CD8-positive, alpha-beta memory T cell (primary cell): ENCODE data around the gene NR2F6. TPM values are rescaled to one million over a fixed set of nuclear protein-coding genes. Genes with fewer than 3 reads are reported as not detected.

ENCODE experiments used
- CTCF ChIA-PET: fragments of 350-600 bp; sonication (Branson Sonifier 250); formaldehyde crosslinking; loops from one replicate; lab custom pipeline; 2021; ENCODE audit warnings: antibody characterized with exemption; lab: Charles Lee
- POLR2A ChIA-PET: fragments of 350-600 bp; sonication (Branson Sonifier 250); formaldehyde crosslinking; loops from one replicate; lab custom pipeline; 2021; ENCODE audit warnings: antibody characterized with exemption; lab: Charles Lee
- DNase-seq, 5 donors: peaks; one replicate each; pipeline versions ENCODE4 v3.0.0 to v3.0.0-alpha.2; 2020 to 2022; ENCODE audit warnings: mixed read lengths in 1 of 5
- H3K27ac ChIP-seq: one replicate; pipeline ENCODE4 v1.7.0; 2013; ENCODE audit warnings: low read depth, mild to moderate bottlenecking, low read length, moderate library complexity
- H3K27me3 ChIP-seq: 2 replicates; pipeline ENCODE4 v1.7.0; 2013; ENCODE audit warnings: low read length, mild to moderate bottlenecking; ENCODE audit not compliant: insufficient read depth, poor library complexity, severe bottlenecking
- H3K36me3 ChIP-seq: 2 replicates; pipeline ENCODE4 v1.7.0; 2013; ENCODE audit warnings: mild to moderate bottlenecking, low read length, moderate library complexity; ENCODE audit not compliant: insufficient read depth
- H3K4me1 ChIP-seq: 2 replicates; pipeline ENCODE4 v1.7.0; 2013; ENCODE audit warnings: mild to moderate bottlenecking, low read length, moderate library complexity; ENCODE audit not compliant: insufficient read depth
- H3K4me3 ChIP-seq: 2 replicates; pipeline ENCODE4 v1.7.0; 2013; ENCODE audit warnings: mild to moderate bottlenecking, low read length
- H3K9me3 ChIP-seq: 2 replicates; pipeline ENCODE4 v1.7.0; 2013; ENCODE audit warnings: mild to moderate bottlenecking, low read length
- H3K27ac Mint-ChIP-seq, 8 donors: one replicate each; pipeline ENCODE4 v1.8.0; 2020 to 2021; ENCODE audit warnings: mixed read lengths in 8 of 8, mild to moderate bottlenecking in 6 of 8, inconsistent platforms in 3 of 8, moderate library complexity in 3 of 8
- H3K27me3 Mint-ChIP-seq, 2 donors: one replicate each; pipeline ENCODE4 v1.8.0; 2020 to 2021; ENCODE audit warnings: mixed read lengths in 2 of 2, mild to moderate bottlenecking in 1 of 2, moderate library complexity in 1 of 2
- H3K36me3 Mint-ChIP-seq, 3 donors: one replicate each; pipeline ENCODE4 v1.8.0; 2020 to 2021; ENCODE audit warnings: mixed read lengths in 3 of 3, inconsistent platforms in 1 of 3, mild to moderate bottlenecking in 1 of 3
- H3K4me1 Mint-ChIP-seq, 3 donors: one replicate each; pipeline ENCODE4 v1.8.0; 2020 to 2021; ENCODE audit warnings: mixed read lengths in 3 of 3, inconsistent platforms in 1 of 3, mild to moderate bottlenecking in 1 of 3
- H3K4me3 Mint-ChIP-seq, 7 donors: one replicate each; pipeline ENCODE4 v1.8.0; 2020 to 2021; ENCODE audit warnings: mixed read lengths in 7 of 7, mild to moderate bottlenecking in 6 of 7, moderate library complexity in 4 of 7, inconsistent platforms in 2 of 7
- H3K9me3 Mint-ChIP-seq, 5 donors: one replicate each; pipeline ENCODE4 v1.8.0; 2020 to 2022; ENCODE audit warnings: mixed read lengths in 5 of 5, mild to moderate bottlenecking in 3 of 5, moderate library complexity in 2 of 5, inconsistent platforms in 1 of 5
- polyA plus RNA-seq: library from polyadenylated mRNA; unstranded; fragments of 300-500 nt; fragmentation: Illumina TruSeq; gene quantifications from one replicate; pipeline ENCODE4 v1.2.3, GENCODE V29; 2021
- total RNA-seq, 2 experiments: library from RNA; stranded (reverse); gene quantifications; one replicate each; pipeline ENCODE4 v1.2.3, GENCODE V29; 2021

The NR2F6 gene
- total and polyA plus RNA-seq, 3 experiments from 2014 or later = 0.94 to 7.8 (median 7.4) TPM

DNA sequence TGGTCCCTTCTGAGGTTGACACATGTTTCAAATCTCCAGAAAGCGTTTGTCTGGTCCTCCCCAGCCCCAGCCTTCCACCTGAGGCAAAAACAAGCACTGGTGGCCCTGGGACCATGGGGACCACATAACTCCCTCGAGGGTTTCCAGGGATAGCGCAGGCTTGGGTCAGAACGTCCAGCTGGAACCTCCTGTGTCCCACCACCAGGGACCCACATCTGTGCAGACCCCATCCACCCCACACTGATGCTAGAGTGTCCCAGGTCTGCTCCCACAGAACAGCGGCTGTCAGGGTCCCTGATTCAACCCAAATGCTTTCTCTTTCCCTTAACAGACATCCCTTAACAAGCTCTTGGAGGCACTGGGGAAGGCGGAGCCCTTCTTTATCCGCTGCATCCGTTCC lies 60.1 kb downstream of the NR2F6 start:
- H3K36me3 Mint-ChIP-seq = peaks cover 0 to 57% (median 5%) of the 10 kb centered on the region in 3 donors
- Histone ChIP-seq H3K4me1 (peaks cover 21% of the 10 kb centered on the region), H3K4me3 (no peak overlapping the region), H3K9me3 (no peaks in the 10 kb centered on the region), H3K36me3 (peaks cover 34% of the 10 kb centered on the region), H3K27ac (no peak overlapping the region), H3K27me3 (no peaks in the 10 kb centered on the region)
- ChIA-PET CTCF (interaction anchor here (2.1 kb wide), 1 partner anchor 29 kb away, joined by 7 read pairs; the partner anchor contains the start of gene USE1), POLR2A (interaction anchor here (0.6 kb wide), 1 partner anchor 127 kb away, joined by 3 read pairs; no protein-coding TSS in a partner anchor)
- peak overlapping the region in 2 of 8 donors; percentile 54 to 58 for H3K27ac Mint-ChIP-seq
- H3K4me3 Mint-ChIP-seq = peak overlapping the region in 4 of 7 donors; percentile 5 to 68 (median 37)
- H3K4me1 Mint-ChIP-seq = peaks cover 21 to 30% (median 25%) of the 10 kb centered on the region in 3 donors
- no peak for DNase-seq
- H3K9me3 Mint-ChIP-seq = no peaks in the 10 kb centered on the region
- no peaks in the 10 kb centered on the region for H3K27me3 Mint-ChIP-seq

DNA sequence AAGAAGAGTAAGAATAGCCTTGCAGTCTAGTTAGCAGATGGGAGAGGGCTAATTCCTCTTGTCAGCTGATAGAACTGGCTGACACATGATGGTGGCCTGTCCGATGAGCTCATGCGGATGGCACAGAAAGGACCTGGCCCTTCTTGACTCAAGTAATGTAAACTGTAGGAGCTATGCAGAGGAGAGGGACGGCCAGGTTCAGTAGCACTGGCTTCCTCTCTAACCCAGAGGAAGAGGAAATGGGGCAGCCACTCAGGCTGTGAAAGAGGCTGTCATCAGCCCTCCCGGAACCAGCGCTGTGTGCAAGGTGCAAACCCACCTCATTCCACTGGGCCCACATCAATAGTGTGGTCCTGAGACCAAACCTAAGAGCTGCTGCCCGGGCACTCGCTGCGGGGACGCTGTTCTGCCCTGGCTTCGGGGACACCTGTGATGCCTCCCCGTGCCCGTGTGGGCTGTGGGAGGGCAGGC lies 61.3 kb downstream of the NR2F6 start:
- H3K27ac ChIP-seq = peak overlapping the region; percentile 58
- peak; percentile 40 to 74 (median 47) for DNase-seq
- POLR2A ChIA-PET = interaction anchor here (0.6 to 2.0 kb wide), 9 partner anchors 31 to 761 kb away, joined by 3 to 14 read pairs (median 4); partner anchors contain the start of genes ANO8, HAUS8, MYO9B and OCEL1
- CTCF ChIA-PET = interaction anchor here (0.6 to 2.1 kb wide), 15 partner anchors 8 to 119 kb away, joined by 3 to 10 read pairs (median 4); partner anchors contain the start of genes HAUS8, MYO9B and USE1
- H3K9me3 ChIP-seq = no peaks in the 10 kb centered on the region
- H3K9me3 Mint-ChIP-seq = no peaks in the 10 kb centered on the region
- peaks cover 0 to 52% (median 5%) of the 10 kb centered on the region in 3 donors for H3K36me3 Mint-ChIP-seq
- no peaks in the 10 kb centered on the region for H3K27me3 Mint-ChIP-seq
- H3K4me1 ChIP-seq = peaks cover 21% of the 10 kb centered on the region
- peaks cover 32% of the 10 kb centered on the region for H3K36me3 ChIP-seq
- no peaks in the 10 kb centered on the region for H3K27me3 ChIP-seq
- peak overlapping the region; percentile 84 to 99 (median 96) for H3K27ac Mint-ChIP-seq
- peak overlapping the region; percentile 70 for H3K4me3 ChIP-seq
- peak overlapping the region; percentile 78 to 91 (median 90) for H3K4me3 Mint-ChIP-seq
- peaks cover 21 to 30% (median 25%) of the 10 kb centered on the region in 3 donors for H3K4me1 Mint-ChIP-seq

DNA sequence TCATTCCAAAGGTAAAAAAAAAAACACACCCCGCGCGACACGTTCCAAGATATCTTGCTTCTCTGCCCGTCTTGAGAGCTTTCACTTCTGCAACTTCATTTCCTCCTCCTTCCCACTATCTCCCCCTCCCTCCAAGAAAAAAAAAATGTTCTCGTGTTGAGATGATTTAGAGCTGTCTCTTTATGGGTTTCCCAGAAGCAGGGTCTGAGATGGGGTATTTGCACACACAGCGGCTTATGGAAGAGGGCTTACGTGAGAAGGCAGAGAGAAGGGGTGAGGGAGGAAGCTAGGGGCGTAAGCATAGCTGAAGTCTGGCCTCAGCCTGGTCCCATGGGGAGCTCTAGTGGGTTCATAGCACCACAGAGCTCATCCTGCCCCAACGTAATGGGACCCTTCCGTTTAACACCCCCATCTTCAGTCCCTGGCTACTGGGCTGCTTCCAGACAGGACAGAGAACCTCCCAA lies 61.8 kb downstream of the NR2F6 start:
- H3K4me1 ChIP-seq = peaks cover 21% of the 10 kb centered on the region
- H3K9me3 ChIP-seq = no peaks in the 10 kb centered on the region
- no peaks in the 10 kb centered on the region for H3K27me3 ChIP-seq
- H3K36me3 Mint-ChIP-seq = peaks cover 0 to 51% (median 5%) of the 10 kb centered on the region in 3 donors
- CTCF ChIA-PET = interaction anchor here (0.6 to 2.1 kb wide), 14 partner anchors 9 to 119 kb away, joined by 3 to 10 read pairs (median 4); partner anchors contain the start of genes HAUS8 and MYO9B
- peak in 2 of 5 donors; percentile 22 to 33 for DNase-seq
- peak overlapping the region; percentile 78 to 91 (median 90) for H3K4me3 Mint-ChIP-seq
- no peaks in the 10 kb centered on the region for H3K27me3 Mint-ChIP-seq
- H3K4me1 Mint-ChIP-seq = peaks cover 21 to 30% (median 25%) of the 10 kb centered on the region in 3 donors
- POLR2A ChIA-PET = interaction anchor here (0.6 to 2.0 kb wide), 8 partner anchors 31 to 761 kb away, joined by 3 to 14 read pairs (median 4); partner anchors contain the start of genes ANO8, HAUS8, MYO9B and OCEL1
- H3K9me3 Mint-ChIP-seq = no peaks in the 10 kb centered on the region
- peaks cover 28% of the 10 kb centered on the region for H3K36me3 ChIP-seq
- H3K27ac ChIP-seq = peak overlapping the region; percentile 58
- H3K4me3 ChIP-seq = peak overlapping the region; percentile 70
- H3K27ac Mint-ChIP-seq = peak overlapping the region; percentile 84 to 99 (median 96)

DNA sequence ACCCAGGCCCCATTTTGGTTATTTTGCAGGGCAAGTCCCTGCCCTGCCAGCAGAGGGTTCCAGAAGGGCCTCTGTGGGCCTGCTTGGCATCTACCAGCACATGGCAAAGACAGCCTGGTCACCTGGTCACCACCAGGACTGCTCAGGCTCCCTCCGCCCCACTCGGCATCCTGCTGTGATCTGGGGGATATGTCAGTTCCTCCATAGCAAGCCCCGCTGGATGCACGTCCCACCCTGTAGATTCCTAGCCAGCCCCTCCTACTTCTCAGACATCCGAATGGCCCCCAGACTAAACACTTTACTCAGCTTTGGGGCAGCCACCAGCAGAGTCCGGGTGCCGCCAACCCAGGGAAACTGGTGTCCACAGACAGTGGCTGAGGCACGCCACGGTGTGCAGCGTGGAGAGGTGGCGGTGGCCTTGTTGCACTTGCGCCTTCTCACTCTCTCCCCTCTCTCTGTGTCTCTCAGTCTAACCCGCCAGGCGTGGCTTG lies 62.4 kb downstream of the NR2F6 start:
- H3K4me1 ChIP-seq = peaks cover 21% of the 10 kb centered on the region
- H3K9me3 ChIP-seq = no peaks in the 10 kb centered on the region
- H3K4me3 Mint-ChIP-seq = peak overlapping the region; percentile 78 to 91 (median 90)
- POLR2A ChIA-PET = interaction anchor here (0.9 to 2.0 kb wide), 7 partner anchors 13 to 152 kb away, joined by 3 to 14 read pairs (median 5); partner anchors contain the start of genes ANO8, HAUS8, MYO9B and OCEL1
- DNase-seq = peak in 2 of 5 donors; percentile 22 to 25
- no peaks in the 10 kb centered on the region for H3K9me3 Mint-ChIP-seq
- peaks cover 0 to 52% (median 5%) of the 10 kb centered on the region in 3 donors for H3K36me3 Mint-ChIP-seq
- H3K27ac Mint-ChIP-seq = peak overlapping the region; percentile 84 to 99 (median 96)
- peaks cover 26% of the 10 kb centered on the region for H3K36me3 ChIP-seq
- CTCF ChIA-PET = interaction anchor here (0.8 to 2.1 kb wide), 9 partner anchors 10 to 118 kb away, joined by 3 to 10 read pairs (median 4); no protein-coding TSS in a partner anchor
- H3K27me3 ChIP-seq = no peaks in the 10 kb centered on the region
- peak overlapping the region; percentile 70 for H3K4me3 ChIP-seq
- H3K27ac ChIP-seq = peak overlapping the region; percentile 14
- H3K4me1 Mint-ChIP-seq = peaks cover 21 to 30% (median 25%) of the 10 kb centered on the region in 3 donors
- H3K27me3 Mint-ChIP-seq = no peaks in the 10 kb centered on the region

Other genes with a start within 250 kb of the NR2F6 start
- under 1 TPM; 0.07 to 0.18 TPM for gene CPAMD8, start 219.1 kb downstream of the NR2F6 start, total RNA-seq
- gene CPAMD8, start 219.1 kb downstream of the NR2F6 start, polyA plus RNA-seq = 0.74 TPM
- gene HAUS8, start 170.5 kb downstream of the NR2F6 start, total RNA-seq = 10 to 100 TPM; 33.4 to 36.4 TPM
- 9.7 TPM for gene HAUS8, start 170.5 kb downstream of the NR2F6 start, polyA plus RNA-seq
- 100 to 1,000 TPM; 104 to 108 TPM for gene MYO9B, start 170.1 kb downstream of the NR2F6 start, total RNA-seq
- 24.9 TPM for gene MYO9B, start 170.1 kb downstream of the NR2F6 start, polyA plus RNA-seq
- 10 to 100 TPM; 31.9 to 35.4 TPM for gene USE1, start 30.6 kb downstream of the NR2F6 start, total RNA-seq
- 33.6 TPM for gene USE1, start 30.6 kb downstream of the NR2F6 start, polyA plus RNA-seq
- 10 to 100 TPM; 15.0 to 16.8 TPM for gene OCEL1, start 19.7 kb downstream of the NR2F6 start, total RNA-seq
- gene OCEL1, start 19.7 kb downstream of the NR2F6 start, polyA plus RNA-seq = 35.5 TPM
- gene USHBP1, start 18.8 kb upstream of the NR2F6 start, total RNA-seq = under 1 TPM; 0.07 to 0.27 TPM
- not detected for gene USHBP1, start 18.8 kb upstream of the NR2F6 start, polyA plus RNA-seq
- gene BABAM1, start 21.5 kb upstream of the NR2F6 start, total RNA-seq = 100 to 1,000 TPM; 124 to 132 TPM
- gene BABAM1, start 21.5 kb upstream of the NR2F6 start, polyA plus RNA-seq = 114 TPM
- gene ANKLE1, start 36.0 kb upstream of the NR2F6 start, total RNA-seq = 10 to 100 TPM; 15.2 to 16.2 TPM
- gene ANKLE1, start 36.0 kb upstream of the NR2F6 start, polyA plus RNA-seq = 0.47 TPM
- 1 to 10 TPM; 5.2 to 6.0 TPM for gene ABHD8, start 57.5 kb upstream of the NR2F6 start, total RNA-seq
- gene ABHD8, start 57.5 kb upstream of the NR2F6 start, polyA plus RNA-seq = 8.3 TPM
- 100 to 1,000 TPM; 136 to 138 TPM for gene MRPL34, start 60.0 kb upstream of the NR2F6 start, total RNA-seq
- gene MRPL34, start 60.0 kb upstream of the NR2F6 start, polyA plus RNA-seq = 227 TPM
- gene DDA1, start 63.6 kb upstream of the NR2F6 start, total RNA-seq = 10 to 100 TPM; 47.9 to 51.1 TPM
- 34.7 TPM for gene DDA1, start 63.6 kb upstream of the NR2F6 start, polyA plus RNA-seq
- gene ANO8, start 88.9 kb upstream of the NR2F6 start, total RNA-seq = 1 to 10 TPM; 4.1 to 5.1 TPM
- 0.43 TPM for gene ANO8, start 88.9 kb upstream of the NR2F6 start, polyA plus RNA-seq
- 10 to 100 TPM; 47.3 to 55.7 TPM for gene GTPBP3, start 91.6 kb upstream of the NR2F6 start, total RNA-seq
- 13.3 TPM for gene GTPBP3, start 91.6 kb upstream of the NR2F6 start, polyA plus RNA-seq
- gene PLVAP, start 131.4 kb upstream of the NR2F6 start, total RNA-seq = not detected
- not detected for gene PLVAP, start 131.4 kb upstream of the NR2F6 start, polyA plus RNA-seq
- gene CCDC194, start 148.3 kb upstream of the NR2F6 start, total RNA-seq = 1 to 10 TPM; 1.1 to 1.5 TPM
- gene CCDC194, start 148.3 kb upstream of the NR2F6 start, polyA plus RNA-seq = not detected
- 100 to 1,000 TPM; 116 to 124 TPM for gene BST2, start 159.7 kb upstream of the NR2F6 start, total RNA-seq
- 192 TPM for gene BST2, start 159.7 kb upstream of the NR2F6 start, polyA plus RNA-seq
- 10 to 100 TPM; 34.5 to 39.2 TPM for gene MVB12A, start 174.1 kb upstream of the NR2F6 start, total RNA-seq
- 26.9 TPM for gene MVB12A, start 174.1 kb upstream of the NR2F6 start, polyA plus RNA-seq
- not detected for gene TMEM221, start 202.7 kb upstream of the NR2F6 start, total RNA-seq
- gene TMEM221, start 202.7 kb upstream of the NR2F6 start, polyA plus RNA-seq = not detected
- gene NXNL1, start 215.0 kb upstream of the NR2F6 start, total RNA-seq = not detected
- not detected for gene NXNL1, start 215.0 kb upstream of the NR2F6 start, polyA plus RNA-seq
- 1 to 10 TPM; 2.0 to 3.7 TPM for gene SLC27A1, start 224.6 kb upstream of the NR2F6 start, total RNA-seq
- gene SLC27A1, start 224.6 kb upstream of the NR2F6 start, polyA plus RNA-seq = 6.6 TPM